ENCODE data around the gene TACR1.
"Not testable (repeated sequence)": the region's sequence is repeated elsewhere in the genome, so short reads cannot be mapped to it uniquely, and the experiment has no call there.

The TACR1 gene, protein sequence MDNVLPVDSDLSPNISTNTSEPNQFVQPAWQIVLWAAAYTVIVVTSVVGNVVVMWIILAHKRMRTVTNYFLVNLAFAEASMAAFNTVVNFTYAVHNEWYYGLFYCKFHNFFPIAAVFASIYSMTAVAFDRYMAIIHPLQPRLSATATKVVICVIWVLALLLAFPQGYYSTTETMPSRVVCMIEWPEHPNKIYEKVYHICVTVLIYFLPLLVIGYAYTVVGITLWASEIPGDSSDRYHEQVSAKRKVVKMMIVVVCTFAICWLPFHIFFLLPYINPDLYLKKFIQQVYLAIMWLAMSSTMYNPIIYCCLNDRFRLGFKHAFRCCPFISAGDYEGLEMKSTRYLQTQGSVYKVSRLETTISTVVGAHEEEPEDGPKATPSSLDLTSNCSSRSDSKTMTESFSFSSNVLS

DNA sequence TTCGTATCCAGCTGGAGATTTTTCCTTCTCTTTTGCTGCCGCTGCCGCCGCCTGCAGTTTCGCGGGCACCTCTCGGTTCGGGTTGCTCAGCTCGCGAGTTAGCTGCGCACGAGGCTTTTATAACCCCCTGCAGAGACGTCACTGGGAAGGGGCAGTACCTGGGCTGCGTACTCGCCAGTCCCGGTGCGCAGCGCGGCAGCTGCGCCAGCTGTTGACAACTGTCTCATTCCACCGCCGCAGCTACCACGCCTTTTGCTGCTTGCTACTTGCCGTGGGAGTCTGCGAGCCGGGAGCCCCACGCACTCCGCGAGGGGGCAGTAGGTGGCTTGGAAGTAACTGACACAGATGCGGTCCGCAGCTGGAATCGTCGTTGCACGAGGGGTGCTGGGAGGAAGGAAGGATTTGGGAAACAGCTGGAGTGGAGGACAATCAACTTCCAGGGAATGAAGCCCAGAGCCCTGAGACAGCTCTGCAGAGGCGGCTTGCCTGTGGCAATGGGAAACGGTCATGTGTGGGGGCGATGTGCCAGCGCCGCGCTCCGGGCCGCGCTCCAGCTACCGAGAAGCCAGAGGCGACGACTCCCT lies at the start of gene TACR1:
TACR1 (minus strand) TSS at position 93 of the 584 bp plus-strand sequence. CDS start 586 bp downstream, outside the sequence.
- peak; percentile 59 for DNase-seq

DNA sequence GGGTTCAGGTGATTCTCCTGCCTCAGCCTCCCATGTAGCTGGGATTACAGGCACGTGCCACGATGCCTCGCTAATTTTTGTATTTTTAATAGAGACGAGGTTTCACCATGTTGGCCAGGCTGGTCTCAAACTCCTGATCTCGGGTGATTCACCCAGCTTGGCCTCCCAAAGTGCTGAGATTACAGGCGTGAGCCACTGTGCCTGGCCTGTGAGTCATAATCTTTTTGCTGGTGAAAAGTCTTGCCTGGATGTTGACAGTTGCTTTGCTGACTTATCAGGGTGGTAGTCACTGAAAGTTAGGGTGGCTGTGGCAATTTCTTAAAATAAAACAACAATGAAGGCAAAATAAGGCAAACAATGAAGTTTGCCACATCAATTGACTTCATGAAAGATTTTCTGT lies 49.3 kb upstream of the TACR1 start:
- DNase-seq: not testable (repeated sequence)

- no peak for DNase-seq
These were observed 47.3 kb upstream of the TACR1 start for GRCh38 chr2:75246441-75247167.

DNA sequence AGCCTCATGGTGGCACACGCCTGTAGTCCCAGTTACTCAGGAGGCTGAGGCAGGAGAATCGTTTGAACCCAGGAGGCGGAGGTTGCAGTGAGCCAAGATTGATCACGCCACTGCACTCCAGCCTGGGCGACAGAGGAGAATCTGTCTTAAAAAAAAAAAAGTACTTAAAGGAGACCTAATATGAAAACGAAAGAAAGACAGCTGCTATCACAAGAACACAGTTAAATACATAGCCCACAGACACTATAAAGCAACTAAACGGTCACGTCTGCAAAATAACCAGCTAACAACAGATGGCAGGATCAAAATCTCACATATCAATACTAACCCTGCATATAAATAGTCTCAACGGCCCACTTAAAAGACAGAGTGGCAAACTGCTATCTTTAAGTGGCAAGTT lies 43.9 kb upstream of the TACR1 start:
- DNase-seq: no peak

- no peak for DNase-seq
These were observed 42.4 kb upstream of the TACR1 start for GRCh38 chr2:75241696-75242095.

GRCh38 chr2:75238670-75239330 lies 39.5 kb upstream of the TACR1 start:
- no peak for DNase-seq

DNA sequence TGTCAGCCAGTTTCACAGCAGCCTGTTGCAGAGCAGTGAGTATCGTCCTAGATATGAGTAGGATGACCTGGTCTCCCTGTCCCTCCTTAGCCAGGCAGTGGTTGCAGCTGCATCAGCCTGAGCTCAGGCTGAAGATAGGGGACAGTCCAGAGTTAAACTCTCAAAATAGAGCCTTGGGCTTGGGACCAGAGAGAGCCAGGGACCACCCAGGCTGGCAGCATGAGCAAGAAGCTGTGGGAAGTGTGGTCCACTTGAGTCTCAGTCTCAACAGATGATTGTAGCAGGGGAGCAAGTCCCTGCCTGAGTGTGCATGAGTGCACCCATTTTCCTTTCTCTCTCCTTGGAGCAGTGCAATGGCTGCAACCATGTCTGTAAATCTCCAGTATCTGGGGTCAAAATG lies 38.0 kb upstream of the TACR1 start:
- no peak for DNase-seq

DNA sequence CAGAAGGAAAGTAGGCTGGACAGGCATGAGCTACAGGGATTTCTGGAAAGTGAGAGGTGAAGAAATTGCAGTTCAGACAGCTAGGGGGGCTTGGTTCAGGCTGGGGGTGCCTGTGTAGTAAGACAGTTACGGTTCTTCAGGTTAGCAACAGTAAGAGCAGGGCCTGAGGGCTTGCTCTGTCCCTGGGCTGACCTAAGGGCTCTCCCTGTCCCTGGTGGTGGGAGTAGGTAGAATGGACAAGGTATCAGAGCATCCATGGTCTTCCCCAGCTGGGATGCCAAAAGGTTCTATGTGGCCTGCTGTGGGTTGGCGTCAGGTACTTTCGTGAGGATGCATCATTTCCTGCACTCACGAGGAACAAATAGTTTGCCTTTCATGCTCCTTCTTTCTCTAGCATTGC lies 34.6 kb upstream of the TACR1 start:
- DNase-seq: no peak

- DNase-seq: no peak
These were observed 27.3 kb upstream of the TACR1 start for GRCh38 chr2:75226617-75227016.

DNA sequence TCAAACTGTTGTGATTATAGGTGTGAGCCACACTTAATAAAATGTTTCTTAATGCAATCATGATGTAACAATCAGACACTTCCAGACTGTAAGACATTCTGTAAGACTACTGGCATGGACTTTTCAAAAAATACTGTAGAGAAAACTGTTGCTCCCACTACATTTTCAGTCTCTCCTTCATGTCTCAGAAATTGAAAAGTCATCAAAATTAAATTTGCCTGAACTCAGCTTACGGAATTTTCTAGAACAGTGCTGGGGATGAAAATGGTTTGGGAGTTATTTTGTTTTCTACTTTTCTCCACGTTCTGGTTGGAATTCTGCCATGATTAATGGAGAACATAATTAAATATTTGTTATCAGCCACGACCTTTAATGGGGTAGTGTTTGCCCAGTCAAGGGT lies 26.8 kb upstream of the TACR1 start:
- DNase-seq: no peak

DNA sequence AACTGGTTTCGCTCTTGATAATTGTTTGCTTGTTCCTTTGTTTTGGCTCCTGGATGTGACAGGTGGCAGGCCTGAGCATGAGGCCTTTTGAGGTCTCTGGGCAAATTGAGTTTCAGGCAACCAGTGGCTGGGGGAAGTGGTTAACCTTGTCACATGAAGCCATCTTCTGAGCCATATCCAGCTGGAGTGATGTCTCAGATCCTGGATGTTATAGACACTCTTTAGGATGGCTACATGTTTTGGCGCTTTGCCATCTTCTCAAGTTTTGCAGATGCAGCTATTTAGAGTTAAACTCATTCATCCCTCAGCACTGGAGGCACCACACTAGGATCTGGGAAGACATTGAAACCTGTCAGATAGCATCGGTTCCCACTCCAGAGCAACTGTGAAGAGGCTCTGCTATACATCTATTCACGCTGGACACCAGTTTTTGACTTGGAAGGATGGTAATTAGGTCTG lies 25.3 kb upstream of the TACR1 start:
- no peak for DNase-seq

DNA sequence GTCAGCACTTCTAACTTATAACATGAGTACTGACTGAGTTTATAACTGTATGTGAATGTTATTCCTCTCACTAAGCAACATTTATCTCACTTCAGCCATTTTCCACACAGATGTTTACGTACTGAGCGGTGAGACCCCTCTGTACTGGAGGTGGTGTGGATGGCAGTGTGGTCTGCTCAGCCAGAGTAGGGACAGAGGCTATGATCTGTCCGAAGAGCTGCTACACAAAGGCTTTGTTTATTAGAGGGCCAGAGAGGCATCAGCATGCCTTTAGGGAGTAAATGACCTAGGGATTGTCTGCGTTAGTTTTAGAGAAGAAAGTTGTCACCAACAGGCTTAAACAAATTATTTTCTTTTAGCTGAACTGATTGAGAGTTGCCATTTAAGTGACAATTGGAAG lies 23.2 kb upstream of the TACR1 start:
- no peak for DNase-seq

GRCh38 chr2:75221862-75222261 lies 22.5 kb upstream of the TACR1 start:
- no peak for DNase-seq

DNA sequence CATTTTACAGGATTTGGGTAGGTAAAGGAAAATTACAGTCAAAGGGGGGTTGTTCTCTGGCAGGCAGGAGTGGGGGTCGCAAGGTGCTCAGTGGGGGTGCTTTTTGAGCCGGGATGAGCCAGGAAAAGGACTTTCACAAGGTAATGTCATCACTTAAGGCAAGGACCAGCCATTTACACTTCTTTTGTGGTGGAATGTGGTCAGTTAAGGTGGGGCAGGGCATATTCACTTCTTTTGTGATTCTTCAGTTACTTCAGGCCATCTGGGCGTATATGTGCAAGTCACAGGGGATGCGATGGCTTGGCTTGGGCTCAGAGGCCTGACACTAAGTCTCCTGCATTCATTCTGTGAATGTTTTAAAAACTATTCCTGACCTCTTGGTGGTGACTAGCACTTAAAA lies 19.9 kb upstream of the TACR1 start:
- DNase-seq: not testable (repeated sequence)

GRCh38 chr2:75211266-75211770 lies 12.0 kb upstream of the TACR1 start:
- DNase-seq: no peak

DNA sequence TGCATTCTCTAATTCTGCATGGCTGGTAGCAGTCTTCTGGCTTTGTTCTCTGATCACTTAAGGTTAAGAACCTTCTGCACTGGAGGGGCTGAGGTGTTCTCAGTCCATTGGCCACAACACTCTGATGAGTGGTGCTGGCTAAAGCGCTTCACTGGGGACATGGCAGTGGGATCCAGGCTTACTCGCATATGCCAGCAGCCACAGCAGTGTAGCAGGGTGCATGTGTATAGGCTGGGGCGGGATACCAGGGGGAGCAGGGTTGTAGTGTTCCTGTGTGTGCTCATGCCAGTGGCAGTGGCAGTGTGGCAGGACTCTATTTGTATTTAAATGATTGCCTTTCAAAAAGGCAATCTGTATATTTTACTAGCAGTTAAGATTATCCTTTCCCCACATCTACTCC lies 11.1 kb upstream of the TACR1 start:
- DNase-seq: no peak

DNA sequence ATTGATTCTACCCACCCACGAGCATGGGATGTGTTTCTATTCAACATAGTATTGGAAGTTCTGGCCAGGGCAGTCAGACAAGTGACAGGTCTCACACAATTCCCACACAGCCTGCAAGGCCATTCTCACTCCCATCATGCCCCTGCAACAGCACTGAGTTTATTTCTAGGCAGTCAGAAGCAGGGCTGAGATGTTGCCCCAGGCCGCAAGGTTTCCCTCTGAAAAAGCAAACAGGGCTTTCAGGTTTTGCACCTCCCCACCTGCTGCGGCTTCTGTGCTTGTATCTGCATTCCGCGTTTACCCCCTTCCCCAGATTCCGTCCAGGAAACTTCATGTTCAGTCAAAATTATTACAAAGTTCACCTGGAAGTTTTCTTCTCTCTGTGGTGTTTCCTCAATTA lies 9.4 kb upstream of the TACR1 start:
- no peak for DNase-seq

- DNase-seq: no peak
These were observed 5.5 kb upstream of the TACR1 start for GRCh38 chr2:75204833-75205232.

GRCh38 chr2:75202359-75202758 lies 3.0 kb upstream of the TACR1 start:
- no peak for DNase-seq

DNA sequence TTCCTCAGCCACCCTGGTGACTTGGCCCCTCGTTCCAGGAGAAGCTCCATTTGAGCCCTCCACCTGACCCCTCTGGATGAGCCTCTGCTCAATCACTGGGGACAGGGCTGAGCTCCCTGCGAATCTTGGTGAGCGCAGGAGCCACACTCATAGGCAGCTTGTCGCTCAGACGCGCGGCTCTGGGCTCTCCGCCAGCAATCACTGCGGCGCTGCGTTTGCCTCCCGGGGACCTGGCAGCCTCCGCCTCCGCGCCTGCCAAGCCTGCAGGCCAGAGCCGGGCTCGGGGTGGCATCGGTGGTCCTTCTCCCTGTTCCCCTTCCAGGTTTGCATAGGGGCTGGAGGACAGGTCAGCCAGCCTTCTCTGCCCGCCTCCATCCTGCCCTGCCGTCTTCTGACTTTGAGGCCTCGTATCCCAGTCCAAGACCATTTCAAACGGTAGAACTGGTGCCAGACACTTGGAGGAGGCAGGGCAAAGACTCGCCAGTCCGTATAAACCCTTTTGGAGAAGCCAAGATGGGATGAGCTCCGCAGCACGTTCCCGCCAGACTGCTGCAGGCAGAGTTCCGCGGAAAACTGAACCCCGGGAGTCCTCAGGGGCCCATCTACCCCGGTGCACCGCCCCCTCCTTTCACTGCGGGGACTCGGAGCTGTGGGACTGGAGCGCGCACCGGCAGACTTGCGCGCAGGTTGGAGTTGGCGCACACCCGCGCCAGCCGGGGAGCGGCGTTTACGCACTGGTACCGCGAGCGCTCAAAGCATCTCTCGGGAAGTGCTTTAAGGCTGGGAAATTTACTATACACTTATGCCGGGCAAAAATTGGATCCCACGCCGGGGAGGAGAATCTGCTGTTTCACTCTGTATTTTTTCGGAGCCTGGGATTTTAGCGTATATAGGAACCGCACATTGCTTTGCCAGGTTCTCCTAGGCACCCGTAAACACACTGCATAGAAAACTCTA lies 1.1 kb upstream of the TACR1 start:
- DNase-seq: no peak

- no peak for DNase-seq
These were observed 4.1 kb downstream of the TACR1 start for GRCh38 chr2:75195076-75195691.

Measured in stimulated activated CD4-positive, alpha-beta T cell treated with anti-CD3 and anti-CD28 coated beads, Interleukin-1b, Interleukin-23, amount 100 ng/mL, for 48 hours (primary cell).